GM23338 (cell line): ENCODE measurements around the gene PFDN4.

Experiments
- CREB1 ChIP-seq: fragments of 250-450 bp; sonication (Bioruptor Pico); IDR thresholded peaks from 2 replicates; pipeline ENCODE4 v1.5.0; 2020; ENCODE audit warnings: low read depth, mild to moderate bottlenecking, moderate library complexity
- CTCF ChIP-seq, 2 experiments: fragments of 200-600 bp in 1 of 2; sonication (generic) in 1 of 2; conservative IDR thresholded peaks; 2 replicates each; pipeline versions ENCODE4 v1.5.1 to v1.6.1; 2016 to 2017; ENCODE audit warnings: antibody characterized with exemption in 2 of 2, low read depth in 2 of 2, mild to moderate bottlenecking in 2 of 2, moderate library complexity in 1 of 2
- EZH2 ChIP-seq: fragments of 200-600 bp; sonication (generic); IDR thresholded peaks from one replicate; pipeline ENCODE4 v1.8.0; 2017; ENCODE audit warnings: antibody characterized with exemption, mild to moderate bottlenecking, low read depth; ENCODE audit not compliant: unreplicated experiment
- EZH2phosphoT487 ChIP-seq: fragments of 200-600 bp; sonication (generic); IDR thresholded peaks from one replicate; pipeline ENCODE4 v1.8.1; 2018; ENCODE audit warnings: antibody characterized with exemption; ENCODE audit not compliant: unreplicated experiment
- JUNB ChIP-seq: IDR thresholded peaks from one replicate; pipeline ENCODE4 v1.6.1; 2016; ENCODE audit warnings: antibody characterized with exemption; ENCODE audit not compliant: unreplicated experiment
- NANOG ChIP-seq: IDR thresholded peaks from 2 replicates; pipeline ENCODE4 v1.6.1; 2016; ENCODE audit warnings: antibody characterized with exemption, borderline replicate concordance
- POLR2AphosphoS5 ChIP-seq: IDR thresholded peaks from 2 replicates; pipeline ENCODE4 v1.6.1; 2016; ENCODE audit warnings: antibody characterized with exemption, low read depth
- REST ChIP-seq: IDR thresholded peaks from one replicate; pipeline ENCODE4 v1.6.1; 2018; ENCODE audit warnings: antibody characterized with exemption; ENCODE audit not compliant: unreplicated experiment
- STAT1 ChIP-seq: IDR thresholded peaks from one replicate; pipeline ENCODE4 v1.6.1; 2016; ENCODE audit warnings: antibody characterized with exemption; ENCODE audit not compliant: unreplicated experiment
- ZNF114 ChIP-seq: fragments of 250-450 bp; sonication (Bioruptor Pico); IDR thresholded peaks from 2 replicates; pipeline ENCODE4 v1.5.0; 2020; ENCODE audit warnings: mild to moderate bottlenecking, moderate library complexity
- ZNF331 ChIP-seq: fragments of 250-450 bp; sonication (Bioruptor Pico); IDR thresholded peaks from 2 replicates; pipeline ENCODE4 v1.5.0; 2020; ENCODE audit warnings: low read depth, mild to moderate bottlenecking, moderate library complexity
- TF ChIP-seq, protein P1 (sequence below): IDR thresholded peaks from 2 replicates; pipeline ENCODE4 v1.6.1; 2016; ENCODE audit warnings: antibody characterized with exemption
- TF ChIP-seq, protein P2 (sequence below): fragments of 250-450 bp; sonication (Bioruptor Pico); IDR thresholded peaks from 2 replicates; pipeline ENCODE4 v1.5.0; 2020; ENCODE audit warnings: mild to moderate bottlenecking, moderate library complexity

- TF ChIP-seq CTCF (conservative IDR thresholded peaks at IDR 0.05; ENCODE audit: low read depth in 2 of 2), result no peak
- no peak for TF ChIP-seq EZH2
- TF ChIP-seq CREB1 (CRISPR knock-in tag), result no peak
- no peak for TF ChIP-seq REST
- no peak for TF ChIP-seq EZH2phosphoT487
- no peak for TF ChIP-seq POLR2AphosphoS5
- no peak for TF ChIP-seq STAT1
- TF ChIP-seq, protein P1, sequence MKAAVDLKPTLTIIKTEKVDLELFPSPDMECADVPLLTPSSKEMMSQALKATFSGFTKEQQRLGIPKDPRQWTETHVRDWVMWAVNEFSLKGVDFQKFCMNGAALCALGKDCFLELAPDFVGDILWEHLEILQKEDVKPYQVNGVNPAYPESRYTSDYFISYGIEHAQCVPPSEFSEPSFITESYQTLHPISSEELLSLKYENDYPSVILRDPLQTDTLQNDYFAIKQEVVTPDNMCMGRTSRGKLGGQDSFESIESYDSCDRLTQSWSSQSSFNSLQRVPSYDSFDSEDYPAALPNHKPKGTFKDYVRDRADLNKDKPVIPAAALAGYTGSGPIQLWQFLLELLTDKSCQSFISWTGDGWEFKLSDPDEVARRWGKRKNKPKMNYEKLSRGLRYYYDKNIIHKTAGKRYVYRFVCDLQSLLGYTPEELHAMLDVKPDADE, result no peak
- TF ChIP-seq ZNF331 (CRISPR knock-in tag), result no peak
- TF ChIP-seq NANOG, result no peak
- TF ChIP-seq ZNF114 (CRISPR knock-in tag), result no peak
- no peak for TF ChIP-seq JUNB
- TF ChIP-seq, protein P2, sequence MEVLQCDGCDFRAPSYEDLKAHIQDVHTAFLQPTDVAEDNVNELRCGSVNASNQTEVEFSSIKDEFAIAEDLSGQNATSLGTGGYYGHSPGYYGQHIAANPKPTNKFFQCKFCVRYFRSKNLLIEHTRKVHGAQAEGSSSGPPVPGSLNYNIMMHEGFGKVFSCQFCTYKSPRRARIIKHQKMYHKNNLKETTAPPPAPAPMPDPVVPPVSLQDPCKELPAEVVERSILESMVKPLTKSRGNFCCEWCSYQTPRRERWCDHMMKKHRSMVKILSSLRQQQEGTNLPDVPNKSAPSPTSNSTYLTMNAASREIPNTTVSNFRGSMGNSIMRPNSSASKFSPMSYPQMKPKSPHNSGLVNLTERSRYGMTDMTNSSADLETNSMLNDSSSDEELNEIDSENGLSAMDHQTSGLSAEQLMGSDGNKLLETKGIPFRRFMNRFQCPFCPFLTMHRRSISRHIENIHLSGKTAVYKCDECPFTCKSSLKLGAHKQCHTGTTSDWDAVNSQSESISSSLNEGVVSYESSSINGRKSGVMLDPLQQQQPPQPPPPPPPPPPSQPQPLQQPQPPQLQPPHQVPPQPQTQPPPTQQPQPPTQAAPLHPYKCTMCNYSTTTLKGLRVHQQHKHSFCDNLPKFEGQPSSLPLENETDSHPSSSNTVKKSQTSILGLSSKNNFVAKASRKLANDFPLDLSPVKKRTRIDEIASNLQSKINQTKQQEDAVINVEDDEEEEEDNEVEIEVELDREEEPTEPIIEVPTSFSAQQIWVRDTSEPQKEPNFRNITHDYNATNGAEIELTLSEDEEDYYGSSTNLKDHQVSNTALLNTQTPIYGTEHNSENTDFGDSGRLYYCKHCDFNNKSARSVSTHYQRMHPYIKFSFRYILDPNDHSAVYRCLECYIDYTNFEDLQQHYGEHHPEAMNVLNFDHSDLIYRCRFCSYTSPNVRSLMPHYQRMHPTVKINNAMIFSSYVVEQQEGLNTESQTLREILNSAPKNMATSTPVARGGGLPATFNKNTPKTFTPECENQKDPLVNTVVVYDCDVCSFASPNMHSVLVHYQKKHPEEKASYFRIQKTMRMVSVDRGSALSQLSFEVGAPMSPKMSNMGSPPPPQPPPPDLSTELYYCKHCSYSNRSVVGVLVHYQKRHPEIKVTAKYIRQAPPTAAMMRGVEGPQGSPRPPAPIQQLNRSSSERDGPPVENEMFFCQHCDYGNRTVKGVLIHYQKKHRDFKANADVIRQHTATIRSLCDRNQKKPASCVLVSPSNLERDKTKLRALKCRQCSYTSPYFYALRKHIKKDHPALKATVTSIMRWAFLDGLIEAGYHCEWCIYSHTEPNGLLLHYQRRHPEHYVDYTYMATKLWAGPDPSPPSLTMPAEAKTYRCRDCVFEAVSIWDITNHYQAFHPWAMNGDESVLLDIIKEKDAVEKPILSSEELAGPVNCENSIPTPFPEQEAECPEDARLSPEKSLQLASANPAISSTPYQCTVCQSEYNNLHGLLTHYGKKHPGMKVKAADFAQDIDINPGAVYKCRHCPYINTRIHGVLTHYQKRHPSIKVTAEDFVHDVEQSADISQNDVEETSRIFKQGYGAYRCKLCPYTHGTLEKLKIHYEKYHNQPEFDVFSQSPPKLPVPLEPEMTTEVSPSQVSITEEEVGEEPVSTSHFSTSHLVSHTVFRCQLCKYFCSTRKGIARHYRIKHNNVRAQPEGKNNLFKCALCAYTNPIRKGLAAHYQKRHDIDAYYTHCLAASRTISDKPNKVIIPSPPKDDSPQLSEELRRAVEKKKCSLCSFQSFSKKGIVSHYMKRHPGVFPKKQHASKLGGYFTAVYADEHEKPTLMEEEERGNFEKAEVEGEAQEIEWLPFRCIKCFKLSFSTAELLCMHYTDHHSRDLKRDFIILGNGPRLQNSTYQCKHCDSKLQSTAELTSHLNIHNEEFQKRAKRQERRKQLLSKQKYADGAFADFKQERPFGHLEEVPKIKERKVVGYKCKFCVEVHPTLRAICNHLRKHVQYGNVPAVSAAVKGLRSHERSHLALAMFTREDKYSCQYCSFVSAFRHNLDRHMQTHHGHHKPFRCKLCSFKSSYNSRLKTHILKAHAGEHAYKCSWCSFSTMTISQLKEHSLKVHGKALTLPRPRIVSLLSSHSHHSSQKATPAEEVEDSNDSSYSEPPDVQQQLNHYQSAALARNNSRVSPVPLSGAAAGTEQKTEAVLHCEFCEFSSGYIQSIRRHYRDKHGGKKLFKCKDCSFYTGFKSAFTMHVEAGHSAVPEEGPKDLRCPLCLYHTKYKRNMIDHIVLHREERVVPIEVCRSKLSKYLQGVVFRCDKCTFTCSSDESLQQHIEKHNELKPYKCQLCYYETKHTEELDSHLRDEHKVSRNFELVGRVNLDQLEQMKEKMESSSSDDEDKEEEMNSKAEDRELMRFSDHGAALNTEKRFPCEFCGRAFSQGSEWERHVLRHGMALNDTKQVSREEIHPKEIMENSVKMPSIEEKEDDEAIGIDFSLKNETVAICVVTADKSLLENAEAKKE (CRISPR knock-in tag), result no peak
Measured at GRCh38 chr20:54221996-54222890, 14.4 kb downstream of the PFDN4 start.
